Lower leg skin (tissue), 3 donors: ENCODE data around the gene RAP1GAP2.

Source experiments
- CTCF ChIP-seq, 3 donors: fragments of 450-650 bp; IDR thresholded peaks; one replicate each; pipeline ENCODE4 v1.5.1; 2016; ENCODE audit warnings: antibody characterized with exemption in 3 of 3, mild to moderate bottlenecking in 3 of 3, moderate library complexity in 2 of 3
- POLR2A ChIP-seq, 2 donors: fragments of 450-650 bp; IDR thresholded peaks; one replicate each; pipeline ENCODE4 v1.6.1; 2016 to 2017; ENCODE audit warnings: antibody characterized with exemption in 2 of 2, mild to moderate bottlenecking in 1 of 2, moderate library complexity in 1 of 2

- TF ChIP-seq POLR2A (IDR thresholded peaks at IDR 0.05) (no peak), CTCF (IDR thresholded peaks at IDR 0.05) (no peak)
Measured at GRCh38 chr17:2805961-2806360, 9.7 kb downstream of the RAP1GAP2 start.
